Spleen (tissue), 7 donors: Measurements from ENCODE around the gene SMLR1.

Experiments
- CTCF ChIP-seq, 11 experiments: fragments of 200-600 bp in 7 of 11; fragments of 450-650 bp in 4 of 11; sonication (generic) in 4 of 11; IDR thresholded peaks in 8 of 11; conservative IDR thresholded peaks in 3 of 11; 1 replicate in 7 of 11; 2 replicates in 4 of 11; pipeline versions ENCODE4 v1.4.0 to v1.8.0; 2016 to 2021; ENCODE audit warnings: antibody characterized with exemption in 11 of 11, inconsistent platforms in 4 of 11, mild to moderate bottlenecking in 1 of 11
- POLR2A ChIP-seq, 3 donors: fragments of 450-650 bp; IDR thresholded peaks; one replicate each; pipeline ENCODE4 v1.5.1; 2017; ENCODE audit warnings: antibody characterized with exemption in 3 of 3, mild to moderate bottlenecking in 1 of 3
- POLR2AphosphoS5 ChIP-seq, 3 donors: sonication (generic); formaldehyde crosslinking; IDR thresholded peaks; one replicate each; pipeline ENCODE4 v1.5.1; 2017; ENCODE audit warnings: antibody characterized with exemption in 3 of 3
- donor health status: DM: no; HTN: no; CAD: no; lungs with moderate emphysema.
- donor health status: DM: no; HTN: no; CAD: no.
- donor health status: DM: no; HTN: no; CAD: no.

GRCh38 chr6:130814506-130814905, 12.7 kb upstream of the SMLR1 start:
- no peak for TF ChIP-seq CTCF (IDR thresholded peaks at IDR 0.05 in 8 of 11, conservative IDR thresholded peaks at IDR 0.05 in 3 of 11)
- no peak for TF ChIP-seq POLR2A (IDR thresholded peaks at IDR 0.05)
- no peak for TF ChIP-seq POLR2AphosphoS5 (IDR thresholded peaks at IDR 0.05)
